NCI-H748 (cell line): ENCODE measurements around the gene NKD2.
"Not testable (repeated sequence)": the region's sequence is repeated elsewhere in the genome, so short reads cannot be mapped to it uniquely, and the experiment has no call there.

Source experiments
- DNase-seq: peaks from one replicate; lab custom pipeline; 2025; ENCODE audit not compliant: unreplicated experiment; lab: John Stamatoyannopoulos, UW

NKD2 gene

GRCh38 chr5:1068204-1068894 lies 59.7 kb downstream of the NKD2 start:
- DNase-seq = no peak

GRCh38 chr5:1068895-1069719 lies 60.5 kb downstream of the NKD2 start:
- no peak for DNase-seq

GRCh38 chr5:1069720-1070088 lies 61.1 kb downstream of the NKD2 start:
- DNase-seq = no peak

GRCh38 chr5:1073239-1074102 lies 64.9 kb downstream of the NKD2 start:
- DNase-seq = peak; percentile 74

GRCh38 chr5:1074226-1074625 lies 65.6 kb downstream of the NKD2 start:
- DNase-seq = no peak

- DNase-seq = no peak
Observed at GRCh38 chr5:1074816-1075554, 66.4 kb downstream of the NKD2 start.

GRCh38 chr5:1075555-1075881 lies 66.9 kb downstream of the NKD2 start:
- no peak for DNase-seq

GRCh38 chr5:1075931-1076330 lies 67.3 kb downstream of the NKD2 start:
- no peak for DNase-seq

GRCh38 chr5:1076406-1076805 lies 67.8 kb downstream of the NKD2 start:
- no peak for DNase-seq

GRCh38 chr5:1077026-1077425 lies 68.4 kb downstream of the NKD2 start:
- DNase-seq = no peak

GRCh38 chr5:1077491-1078020 lies 69.0 kb downstream of the NKD2 start:
- DNase-seq = no peak

GRCh38 chr5:1078206-1078605 lies 69.6 kb downstream of the NKD2 start:
- no peak for DNase-seq

- no peak for DNase-seq
Observed at GRCh38 chr5:1078851-1079250, 70.2 kb downstream of the NKD2 start.

- DNase-seq = no peak
Observed at GRCh38 chr5:1079486-1079885, 70.9 kb downstream of the NKD2 start.

GRCh38 chr5:1079961-1080360 lies 71.4 kb downstream of the NKD2 start:
- DNase-seq = no peak

GRCh38 chr5:1080432-1080831 lies 71.8 kb downstream of the NKD2 start:
- DNase-seq = no peak

GRCh38 chr5:1081519-1081918 lies 72.9 kb downstream of the NKD2 start:
- DNase-seq = no peak

GRCh38 chr5:1083026-1083425 lies 74.4 kb downstream of the NKD2 start:
- DNase-seq = not testable (repeated sequence)

- DNase-seq = no peak
Observed at GRCh38 chr5:1083823-1084605, 75.4 kb downstream of the NKD2 start.

- no peak for DNase-seq
Observed at GRCh38 chr5:1085391-1085790, 76.8 kb downstream of the NKD2 start.
